Tongue (tissue), 2 donors: Measurements from ENCODE around the gene NOP53. TPM values are rescaled to one million over a fixed set of nuclear protein-coding genes. Genes with fewer than 3 reads are reported as not detected.
"Not testable (repeated sequence)": the region's sequence is repeated elsewhere in the genome, so short reads cannot be mapped to it uniquely, and the experiment has no call there.

Experiments used
- DNase-seq: peaks from one replicate; pipeline ENCODE4 v3.0.0-alpha.2; 2015
- total RNA-seq: library from RNA; depleted of rRNA; stranded (reverse); fragments of >200 nt; gene quantifications from one replicate; pipeline ENCODE4 v1.2.3, GENCODE V29; 2014

The NOP53 gene
- total RNA-seq, 1 donor from 2014 or later = 143 TPM

DNA sequence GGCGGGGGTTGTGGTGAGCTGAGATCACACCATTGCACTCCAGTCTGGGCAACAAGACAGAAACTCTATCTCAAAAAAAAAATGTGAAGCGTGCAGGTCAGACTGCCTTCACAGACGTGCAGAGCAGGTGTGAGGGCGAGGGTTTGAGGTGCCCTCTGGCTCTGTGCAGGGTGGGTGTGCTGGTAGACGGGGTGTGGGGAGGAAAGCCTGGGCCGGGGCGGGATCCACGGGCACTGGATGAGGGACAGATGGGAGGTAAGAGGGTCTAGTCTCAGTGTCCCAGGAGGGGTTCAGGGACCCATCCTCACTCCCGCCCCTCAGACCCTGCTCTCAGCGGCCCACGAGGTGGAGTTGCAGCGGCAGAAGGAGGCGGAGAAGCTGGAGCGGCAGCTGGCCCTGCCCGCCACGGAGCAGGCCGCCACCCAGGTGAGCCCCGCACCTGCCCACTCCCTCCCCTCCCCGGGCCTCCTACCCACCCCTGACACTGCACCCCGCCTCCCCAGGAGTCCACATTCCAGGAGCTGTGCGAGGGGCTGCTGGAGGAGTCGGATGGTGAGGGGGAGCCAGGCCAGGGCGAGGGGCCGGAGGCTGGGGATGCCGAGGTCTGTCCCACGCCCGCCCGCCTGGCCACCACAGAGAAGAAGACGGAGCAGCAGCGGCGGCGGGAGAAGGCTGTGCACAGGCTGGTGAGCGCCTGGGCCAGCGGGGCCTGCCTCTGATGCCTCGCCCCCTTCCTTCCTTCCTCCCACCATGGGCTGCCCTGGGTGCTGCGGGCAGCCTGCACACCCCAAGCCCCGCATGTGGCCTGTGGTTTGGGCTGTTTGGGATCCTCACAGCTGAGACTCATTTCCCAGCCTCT lies 9.1 kb downstream of the NOP53 start:
- DNase-seq = no peak

DNA sequence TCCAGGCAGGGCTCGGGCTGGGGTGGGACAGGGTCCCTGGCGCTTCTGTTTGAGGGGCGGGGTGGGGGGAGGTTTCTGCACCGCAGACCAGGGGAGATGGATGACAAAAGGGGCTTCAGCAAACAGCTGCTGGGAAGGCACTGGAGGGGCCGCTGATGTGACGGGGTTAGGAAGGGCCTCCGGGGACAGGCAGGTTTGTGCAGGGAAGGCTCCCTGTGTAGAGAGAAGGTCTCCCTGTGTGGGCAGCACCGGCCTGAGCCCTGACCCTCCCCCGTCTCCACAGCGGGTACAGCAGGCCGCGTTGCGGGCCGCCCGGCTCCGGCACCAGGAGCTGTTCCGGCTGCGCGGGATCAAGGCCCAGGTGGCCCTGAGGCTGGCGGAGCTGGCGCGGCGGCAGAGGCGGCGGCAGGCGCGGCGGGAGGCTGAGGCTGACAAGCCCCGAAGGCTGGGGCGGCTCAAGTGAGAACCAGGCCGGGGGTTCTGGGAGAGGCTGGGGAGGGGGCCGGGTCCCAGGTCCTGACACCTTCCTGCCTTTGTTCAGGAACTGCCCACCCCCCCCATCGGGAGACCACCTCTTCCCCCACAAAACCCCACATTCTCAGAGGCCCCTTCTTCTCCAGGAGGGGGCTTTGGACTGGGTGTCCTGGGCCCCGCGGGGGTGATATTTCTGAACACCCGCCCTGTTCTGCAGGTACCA lies 9.9 kb downstream of the NOP53 start:
- no peak for DNase-seq

DNA sequence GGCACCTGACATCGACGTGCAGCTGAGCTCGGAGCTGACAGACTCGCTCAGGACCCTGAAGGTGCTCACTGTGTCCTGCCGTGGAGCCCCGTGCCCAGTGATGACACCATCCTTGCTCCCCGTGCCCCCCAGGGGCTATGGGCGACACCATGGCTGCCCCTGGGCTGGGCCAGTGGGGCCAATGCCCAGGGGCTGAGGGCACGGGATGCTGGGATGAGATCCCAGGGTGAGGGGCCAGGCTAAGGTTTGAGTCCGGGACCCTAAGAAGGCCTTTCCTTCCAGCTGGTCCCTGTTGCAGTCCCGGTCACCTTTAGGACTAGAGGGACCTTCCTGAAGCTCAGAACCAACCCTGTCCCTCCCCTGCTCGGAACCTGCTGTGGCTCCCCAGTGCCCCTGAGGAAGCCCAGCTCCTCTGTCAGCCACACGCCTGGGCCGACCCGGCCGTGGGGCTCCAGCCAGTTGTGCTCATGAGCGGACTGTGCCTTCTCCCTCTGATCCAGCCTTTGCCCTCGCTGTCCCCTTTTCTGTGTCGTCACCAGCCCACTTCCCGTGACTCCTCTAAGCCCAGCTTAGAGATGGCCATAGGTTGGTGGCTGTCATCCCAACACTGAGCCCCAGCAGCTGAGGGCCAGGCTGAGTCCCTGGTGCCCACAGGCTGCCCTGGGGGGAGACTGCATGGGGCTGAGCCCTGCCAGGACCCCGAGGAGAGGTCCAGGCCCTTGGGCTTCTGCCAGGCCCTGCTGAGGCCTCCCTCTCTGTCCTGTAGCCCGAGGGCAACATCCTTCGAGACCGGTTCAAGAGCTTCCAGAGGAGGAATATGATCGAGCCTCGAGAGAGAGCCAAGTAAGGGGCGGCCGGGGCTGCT lies 10.6 kb downstream of the NOP53 start:
- no peak for DNase-seq

DNA sequence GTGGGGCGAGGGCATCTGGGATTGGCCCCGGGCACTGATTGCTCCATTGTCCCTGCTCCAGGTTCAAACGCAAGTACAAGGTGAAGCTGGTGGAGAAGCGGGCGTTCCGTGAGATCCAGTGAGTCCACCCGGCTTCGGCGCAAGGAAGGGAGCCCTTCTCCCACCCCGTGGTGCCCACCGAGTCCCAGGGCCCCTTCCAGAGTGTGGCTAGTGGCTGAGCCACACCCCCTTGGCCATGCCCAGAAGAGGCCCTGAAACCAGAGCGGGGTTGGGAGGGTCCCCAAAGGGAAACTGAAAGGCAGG lies 11.2 kb downstream of the NOP53 start:
- DNase-seq = no peak

DNA sequence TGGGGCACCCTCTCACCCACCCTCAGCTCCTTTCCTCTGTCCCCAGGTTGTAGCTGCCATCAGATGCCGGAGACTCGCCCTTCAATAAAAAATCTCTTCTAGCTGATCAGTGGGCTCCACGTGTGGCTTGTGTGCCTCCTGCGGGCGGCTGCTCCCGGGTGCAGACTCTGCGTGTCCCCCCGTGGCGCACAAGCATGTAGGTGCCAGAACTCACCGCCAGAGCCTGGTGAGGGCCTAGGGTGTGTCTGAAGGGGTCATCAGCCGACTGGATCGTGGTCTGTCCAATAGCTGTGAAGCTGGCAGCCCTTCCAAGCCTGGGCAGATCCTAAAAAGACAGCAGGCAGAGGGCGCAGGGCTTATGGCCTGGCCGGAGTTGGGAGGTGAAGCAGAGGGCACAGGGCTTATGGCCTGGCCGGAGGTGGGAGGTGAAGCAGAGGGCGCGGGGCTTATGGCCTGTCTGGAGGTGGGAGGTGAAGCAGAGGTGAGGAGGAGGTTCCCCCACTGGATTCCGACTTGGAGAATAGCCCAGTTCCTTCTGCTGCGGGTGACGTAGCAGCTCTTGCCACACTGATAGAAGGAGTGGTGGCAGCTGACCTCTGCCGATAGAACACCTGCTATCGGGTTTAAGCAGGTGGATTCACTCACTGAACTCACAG lies 11.7 kb downstream of the NOP53 start:
- no peak for DNase-seq

DNA sequence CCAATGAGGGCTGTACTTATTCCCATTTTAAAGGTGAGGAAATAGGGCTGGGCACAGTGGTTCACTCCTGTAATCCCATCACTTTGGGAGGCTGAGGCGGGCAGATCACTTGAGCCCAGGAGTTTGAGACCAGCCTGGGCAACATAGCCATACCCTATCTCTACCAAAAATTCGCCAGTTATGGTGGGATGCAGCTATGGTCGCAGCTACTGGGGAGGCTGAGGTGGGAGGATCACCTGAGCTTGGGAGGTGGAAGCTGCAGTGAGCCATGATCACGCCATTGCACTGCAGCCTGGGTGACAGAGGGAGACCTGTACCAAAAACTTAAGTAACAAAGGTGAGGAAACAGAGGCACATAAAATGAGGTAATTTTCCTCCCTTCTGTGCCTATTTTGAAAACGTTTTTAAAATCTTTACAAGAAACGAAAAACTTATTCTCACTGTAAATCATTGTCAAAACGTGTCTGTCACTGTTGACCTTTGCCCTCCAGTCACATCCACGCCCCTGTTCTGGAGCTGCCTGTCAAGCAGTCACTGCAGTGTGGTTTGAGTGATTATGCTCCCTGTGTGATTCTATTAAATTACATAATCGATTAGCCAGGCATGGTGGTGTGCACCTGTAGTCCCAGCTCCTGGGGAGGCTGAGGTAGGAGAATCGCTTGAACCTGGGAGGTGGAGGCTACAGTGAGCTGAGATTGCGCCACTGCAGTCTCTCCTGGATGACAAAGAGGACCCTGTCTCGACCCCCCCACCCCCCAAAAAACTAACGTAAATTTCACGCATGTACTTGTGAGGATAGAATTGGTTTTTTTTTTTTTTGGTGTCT lies 12.5 kb downstream of the NOP53 start:
- no peak for DNase-seq

DNA sequence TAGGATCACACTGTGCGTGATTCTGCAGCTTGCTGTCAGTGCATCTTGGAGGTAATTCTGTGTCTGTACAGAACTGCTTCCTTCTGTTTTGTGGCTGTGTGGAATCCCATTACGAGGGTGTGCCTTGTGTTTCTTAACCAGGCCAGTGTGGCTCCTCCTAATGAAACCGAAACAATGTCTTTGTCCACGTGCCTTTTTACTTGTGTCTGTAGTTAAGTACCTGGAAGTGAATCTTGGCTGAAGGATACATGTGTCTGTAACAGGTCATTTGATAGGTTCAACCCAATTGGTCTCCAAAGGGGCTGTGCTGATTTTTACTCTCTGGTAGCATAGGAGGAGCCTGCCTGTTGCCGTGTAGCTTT lies 13.1 kb downstream of the NOP53 start:
- no peak for DNase-seq

DNA sequence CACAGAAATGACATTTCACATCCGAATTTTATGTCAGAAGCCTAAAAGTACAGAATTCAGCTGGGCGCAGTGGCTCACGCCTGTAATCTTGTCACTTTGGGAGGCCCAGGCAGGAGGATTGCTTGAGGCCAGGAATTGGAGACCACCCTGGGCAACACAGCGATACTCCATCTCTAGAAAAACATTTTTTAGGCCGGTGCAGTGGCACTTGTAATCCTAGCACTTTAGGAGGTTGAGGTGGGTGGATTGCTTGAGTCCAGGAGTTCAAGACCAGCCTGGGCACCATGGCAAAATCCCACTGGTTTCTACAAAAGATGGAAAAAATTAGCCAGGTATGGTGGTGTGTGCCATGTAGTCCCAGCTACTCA lies 15.3 kb downstream of the NOP53 start:
- DNase-seq = no peak

DNA sequence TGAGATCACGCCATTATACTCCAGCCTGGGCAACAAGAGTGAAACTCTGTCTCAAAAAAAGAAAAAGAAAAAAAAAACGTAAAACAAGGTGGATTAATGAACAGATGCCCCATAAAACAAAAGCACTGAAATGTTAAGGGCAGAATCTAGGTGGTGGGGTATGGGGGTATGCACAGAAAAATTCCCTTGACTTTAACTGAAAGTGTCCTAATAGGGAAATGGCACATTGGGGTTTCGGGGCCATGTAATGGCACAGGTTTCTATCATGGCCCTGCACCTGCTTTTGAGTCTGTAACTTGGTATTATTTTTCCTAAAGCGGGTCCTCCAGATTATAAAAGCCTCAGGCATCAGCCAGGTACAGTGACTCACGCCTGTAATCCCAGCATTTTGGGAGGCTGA lies 16.2 kb downstream of the NOP53 start:
- no peak for DNase-seq

DNA sequence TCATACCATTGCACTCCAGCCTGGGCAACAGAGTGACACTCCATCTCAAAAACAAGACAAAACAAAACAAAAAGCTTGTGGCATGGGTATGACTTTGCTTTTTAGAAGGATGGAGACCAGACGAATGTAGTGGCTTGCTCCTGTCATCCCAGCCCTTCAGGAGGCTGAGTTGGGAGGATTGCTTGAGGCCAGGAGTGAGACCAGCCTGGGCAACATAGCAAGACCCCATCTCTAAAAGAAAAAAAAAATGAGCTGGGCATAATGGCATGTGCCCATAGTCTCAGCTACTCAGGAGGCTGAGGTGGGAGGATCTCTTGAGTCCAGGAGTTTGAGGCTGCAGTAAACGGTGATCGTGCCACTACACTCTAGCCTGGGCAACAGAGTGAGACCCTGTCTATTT lies 16.8 kb downstream of the NOP53 start:
- DNase-seq = no peak

DNA sequence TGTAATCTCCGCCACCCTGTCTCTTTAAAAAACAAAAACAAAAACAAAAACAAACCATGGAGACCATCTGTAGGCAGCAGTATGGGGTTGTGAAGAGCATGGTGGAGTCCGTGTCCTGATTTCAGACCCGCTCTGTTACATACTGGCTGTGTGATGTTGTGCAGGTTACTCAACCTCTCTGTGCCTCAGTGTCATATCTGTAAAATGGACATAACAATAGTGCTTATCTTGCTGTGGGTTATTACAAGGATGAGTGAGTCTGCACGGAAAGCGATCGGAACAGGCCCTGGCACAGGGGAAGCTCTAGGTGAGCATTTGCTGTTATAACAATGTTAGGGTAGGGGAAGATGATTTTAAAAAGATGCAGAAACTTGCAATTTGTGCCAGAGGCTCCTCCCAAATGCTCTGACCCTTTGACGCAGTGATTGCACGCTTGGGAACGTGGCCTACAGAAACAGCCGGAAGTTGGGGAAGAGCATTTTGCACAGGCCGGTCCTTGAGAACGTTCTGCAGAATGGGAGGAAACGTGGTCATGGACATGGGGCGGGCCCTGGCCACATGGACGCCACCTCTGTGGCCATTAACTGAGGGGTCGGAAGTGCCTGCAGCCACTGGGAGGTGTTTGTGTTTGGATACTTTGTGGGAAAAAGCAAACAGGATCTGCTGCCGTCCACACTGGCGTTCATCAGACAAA lies 17.4 kb downstream of the NOP53 start:
- DNase-seq = no peak

DNA sequence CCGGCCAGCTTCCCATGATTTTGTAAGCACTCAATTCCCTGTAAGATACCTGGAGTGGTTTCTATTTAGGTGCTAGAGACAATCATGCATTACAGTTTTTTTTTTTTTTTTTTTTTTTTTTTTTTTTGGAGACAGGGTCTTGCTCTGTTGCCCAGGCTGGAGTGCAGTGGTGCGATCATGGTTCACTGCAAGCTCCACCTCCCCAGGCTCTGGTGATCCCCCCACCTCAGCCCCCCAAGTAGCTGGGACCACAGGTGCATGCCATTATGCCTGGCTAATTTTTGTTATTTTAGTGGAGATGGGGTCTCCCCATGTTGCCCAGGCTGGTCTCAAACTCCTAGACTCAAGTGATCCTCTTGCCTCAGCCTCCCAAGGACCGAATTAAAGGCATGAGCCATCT lies 19.4 kb downstream of the NOP53 start:
- DNase-seq = not testable (repeated sequence)

DNA sequence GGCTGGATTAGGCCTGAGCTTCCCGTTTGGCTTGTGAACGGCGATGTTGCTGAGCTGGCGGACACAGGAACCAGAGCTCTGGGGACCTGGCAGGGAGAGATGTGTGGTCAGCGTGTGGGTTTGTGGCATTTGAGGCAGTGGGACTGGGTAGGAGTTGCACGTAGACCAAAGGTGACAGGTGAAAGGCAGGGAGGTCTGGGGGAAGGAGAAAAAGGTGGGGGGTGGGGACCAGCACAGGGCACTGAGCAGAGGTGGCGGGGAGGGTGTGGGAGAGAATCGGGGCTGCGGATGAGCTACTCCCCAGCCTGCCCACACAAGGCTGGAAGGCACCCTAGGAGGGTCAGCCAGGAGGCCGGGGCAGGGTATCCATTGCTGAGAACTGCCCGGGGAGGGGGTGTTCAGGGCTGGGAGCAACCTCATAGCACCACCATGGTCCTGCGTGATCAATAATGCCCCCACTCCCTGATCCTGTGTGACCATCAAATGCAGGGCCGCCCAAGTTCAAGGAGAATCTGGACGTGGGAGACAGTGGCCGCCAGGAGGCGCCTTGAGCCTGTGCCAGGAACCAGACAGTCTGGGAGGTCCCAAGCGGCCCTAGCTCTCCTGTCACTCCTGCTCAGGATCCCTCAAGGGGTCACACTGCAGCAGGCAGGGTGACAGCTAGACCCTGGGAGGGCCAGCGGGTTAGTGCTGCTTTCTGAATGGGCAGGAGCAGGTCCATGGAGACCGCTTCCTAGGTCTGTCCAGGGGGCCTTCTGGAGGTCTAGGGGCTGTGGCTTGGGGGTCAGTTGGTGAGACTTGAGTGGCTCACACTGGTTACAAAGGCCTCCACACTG lies 20.4 kb downstream of the NOP53 start:
- DNase-seq = peak; percentile 81

DNA sequence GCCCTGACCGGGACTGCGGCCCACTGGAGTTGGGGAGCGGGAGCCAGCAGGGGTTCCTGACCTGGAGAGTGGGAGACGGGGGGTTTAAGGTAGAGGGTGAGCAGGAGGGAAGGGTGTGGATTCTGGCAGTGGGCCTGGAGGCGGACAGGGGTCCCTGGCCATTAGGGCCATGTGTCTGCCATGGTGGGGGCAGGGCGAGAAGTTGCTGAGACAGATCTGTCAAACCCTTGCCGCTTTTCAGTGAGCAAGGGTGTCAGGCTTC lies 20.9 kb downstream of the NOP53 start:
- no peak for DNase-seq

DNA sequence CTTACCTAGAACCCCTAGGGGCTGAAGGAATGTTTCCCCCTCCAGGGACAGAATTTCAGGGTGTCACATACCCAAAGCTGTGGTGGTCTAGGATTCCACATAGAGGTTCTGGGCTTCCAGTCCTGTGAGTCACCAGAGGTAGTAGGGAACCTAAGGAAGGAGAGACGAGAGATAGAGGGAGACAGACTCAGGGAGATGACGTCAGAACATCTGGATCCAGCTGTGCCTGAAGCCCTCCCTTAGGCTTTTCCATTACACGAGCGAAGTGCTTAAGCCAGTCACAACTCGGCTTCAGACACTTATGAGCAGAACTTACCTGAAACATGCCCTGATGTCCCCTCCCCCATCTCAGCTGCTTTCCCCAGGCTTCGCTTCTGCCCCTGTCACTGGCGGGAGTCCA lies 21.3 kb downstream of the NOP53 start:
- DNase-seq = no peak

DNA sequence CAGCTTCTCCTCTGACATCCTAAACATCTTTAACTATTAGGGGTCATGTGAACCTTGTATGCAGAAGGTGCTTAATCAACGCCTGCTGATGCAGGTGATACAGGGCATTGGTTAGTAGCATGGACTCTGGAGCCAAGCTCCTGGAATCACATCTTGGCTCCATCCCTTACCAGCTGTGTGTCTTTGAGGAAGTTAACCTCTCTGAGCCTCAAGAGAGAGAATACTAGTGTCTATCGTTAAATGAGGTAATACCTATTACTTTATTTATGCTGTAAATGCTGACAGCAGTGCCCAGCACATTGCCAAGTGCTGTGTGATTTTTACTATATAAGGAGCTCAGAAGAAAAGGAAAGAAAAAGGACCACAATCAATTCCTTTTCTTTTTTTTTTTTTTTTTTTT lies 22.0 kb downstream of the NOP53 start:
- DNase-seq = no peak

DNA sequence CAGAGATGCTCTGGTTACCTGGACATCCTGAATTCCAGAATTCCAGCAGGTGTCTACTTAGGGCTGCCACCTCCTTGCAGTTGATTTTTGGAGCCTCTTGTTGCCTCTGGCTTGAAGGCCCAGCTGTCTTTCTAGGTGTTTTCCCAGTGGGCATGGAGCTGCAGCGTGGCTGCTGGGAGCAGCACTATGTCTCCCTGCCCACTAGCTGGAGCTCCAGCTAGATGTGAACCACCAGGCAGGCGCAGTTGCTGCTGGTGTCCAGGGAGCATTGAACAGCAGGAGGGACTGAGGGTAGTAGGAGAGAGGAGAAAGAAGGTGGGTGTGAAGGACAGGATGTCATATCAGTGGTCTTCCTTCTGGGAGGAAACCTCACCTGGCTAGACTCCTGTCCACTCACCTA lies 23.3 kb downstream of the NOP53 start:
- no peak for DNase-seq

DNA sequence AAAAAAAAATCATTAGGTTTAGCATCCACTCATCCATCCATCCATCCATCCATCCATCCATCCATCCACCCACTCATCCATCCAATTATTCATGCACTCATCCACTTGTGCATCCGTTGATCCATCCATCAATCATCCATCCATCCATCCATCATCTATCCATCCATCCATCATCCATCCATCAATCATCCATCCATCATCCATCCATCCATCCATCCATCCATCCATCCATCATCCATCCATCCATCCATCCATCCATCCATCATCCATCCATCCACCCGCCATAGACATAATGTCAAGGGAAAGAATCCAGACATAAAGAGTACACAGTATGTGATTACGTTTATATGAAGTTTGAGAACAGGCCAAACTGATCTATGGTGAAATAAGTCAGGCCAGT lies 24.2 kb downstream of the NOP53 start:
- DNase-seq = no peak

DNA sequence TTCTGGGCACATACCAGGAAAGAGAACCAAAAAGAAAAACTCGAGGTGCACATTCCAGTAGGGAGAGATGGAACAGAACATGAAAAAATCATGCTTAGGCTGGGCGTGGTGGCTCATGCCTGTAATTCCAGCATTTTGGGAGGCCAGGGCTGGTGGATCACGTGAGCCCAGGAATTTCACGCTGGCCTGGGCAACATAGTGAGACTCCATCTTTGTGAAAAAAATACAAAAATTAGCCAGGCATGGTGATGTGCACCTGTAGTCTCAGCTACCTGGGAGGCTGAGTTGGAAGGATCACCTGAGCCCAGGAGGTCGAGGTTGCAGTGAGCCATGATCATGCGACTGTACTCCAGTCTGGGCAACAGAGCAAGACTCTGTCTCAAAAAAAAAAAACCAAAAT lies 25.9 kb downstream of the NOP53 start:
- not testable (repeated sequence) for DNase-seq

DNA sequence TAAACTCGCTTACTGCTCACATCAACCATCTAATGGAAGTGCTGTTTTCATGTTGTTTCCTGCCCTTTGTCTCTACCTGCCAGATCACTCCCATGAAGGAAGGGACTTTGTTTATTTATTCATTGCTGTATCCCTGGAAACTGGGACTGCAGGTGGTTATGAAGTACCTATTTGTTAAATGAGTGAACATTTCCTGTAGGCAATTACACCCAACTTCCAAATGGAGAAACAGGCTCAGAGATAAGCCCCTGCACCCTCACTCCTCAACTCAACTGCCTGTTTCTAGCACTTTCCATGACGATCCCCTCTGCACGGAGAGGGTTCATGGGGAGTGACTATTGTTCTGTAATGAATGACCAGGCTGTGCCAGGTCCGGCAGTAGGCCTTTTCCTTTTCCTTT lies 31.2 kb downstream of the NOP53 start:
- DNase-seq = peak; percentile 73
